HepG2 (cell line): ENCODE measurements around the gene RPS10. TPM values are rescaled to one million over a fixed set of nuclear protein-coding genes. Genes with fewer than 3 reads are reported as not detected.
A peak's percentile ranks its signal among the peaks of the same experiment; 100 is the strongest.

Source experiments
- ADNP ChIP-seq: sonication (generic); formaldehyde crosslinking; IDR thresholded peaks from 2 replicates; pipeline ENCODE4 v1.4.0; 2020; ENCODE audit warnings: missing genetic modification reagents
- CBFB ChIP-seq: sonication (generic); formaldehyde crosslinking; IDR thresholded peaks from 2 replicates; pipeline ENCODE4 v1.4.0; 2020; ENCODE audit warnings: missing genetic modification reagents
- CHD2 ChIP-seq: IDR thresholded peaks from 2 replicates; pipeline ENCODE4 v1.6.1; 2011; ENCODE audit warnings: low read depth, low read length, improper control_type of control experiment
- FOXA1 ChIP-seq, 2 experiments: fragments of 450-650 bp in 1 of 2; sonication (generic) in 1 of 2; formaldehyde crosslinking in 1 of 2; IDR thresholded peaks; 2 replicates each; pipeline versions ENCODE4 v1.4.0 to v1.6.1; 2016 to 2020; ENCODE audit warnings: missing genetic modification reagents in 1 of 2
- ISL2 ChIP-seq: sonication (generic); formaldehyde crosslinking; IDR thresholded peaks from 2 replicates; pipeline ENCODE4 v1.5.0; 2020; ENCODE audit warnings: missing genetic modification reagents
- KAT2B ChIP-seq: fragments of 150-350 bp; IDR thresholded peaks from 2 replicates; pipeline ENCODE4 v1.6.1; 2014; ENCODE audit warnings: low read depth, low read length, borderline replicate concordance
- PHF20 ChIP-seq: sonication (generic); formaldehyde crosslinking; IDR thresholded peaks from 2 replicates; pipeline ENCODE4 v1.5.0; 2020; ENCODE audit warnings: mild to moderate bottlenecking, missing genetic modification reagents
- PLRG1 ChIP-seq: fragments of 450-650 bp; conservative IDR thresholded peaks from 2 replicates; pipeline ENCODE4 v1.6.1; 2016
- POLR2G ChIP-seq: fragments of 200-400 bp; formaldehyde crosslinking; IDR thresholded peaks from 2 replicates; pipeline ENCODE4 v1.6.1; 2018; ENCODE audit warnings: mild to moderate bottlenecking, low read depth, low read length, moderate library complexity
- ZNF232 ChIP-seq: sonication (generic); formaldehyde crosslinking; IDR thresholded peaks from 2 replicates; pipeline ENCODE4 v1.4.0; 2020; ENCODE audit warnings: missing genetic modification reagents, borderline replicate concordance
- ZNF235 ChIP-seq: sonication (generic); formaldehyde crosslinking; IDR thresholded peaks from 2 replicates; pipeline ENCODE4 v1.8.1; 2023; ENCODE audit warnings: mild to moderate bottlenecking, missing genetic modification reagents, borderline replicate concordance
- ZNF274 ChIP-seq: sonication (generic); formaldehyde crosslinking; IDR thresholded peaks from 2 replicates; pipeline ENCODE4 v1.5.1; 2020; ENCODE audit warnings: mild to moderate bottlenecking, missing genetic modification reagents
- ZNF282 ChIP-seq: fragments of 450-650 bp; IDR thresholded peaks from 2 replicates; pipeline ENCODE4 v1.6.1; 2018; ENCODE audit not compliant: partially characterized antibody
- ZNF605 ChIP-seq: sonication (generic); formaldehyde crosslinking; IDR thresholded peaks from 2 replicates; pipeline ENCODE4 v1.8.0; 2022; ENCODE audit warnings: mild to moderate bottlenecking, missing genetic modification reagents
- ZNF619 ChIP-seq: sonication (generic); formaldehyde crosslinking; IDR thresholded peaks from 2 replicates; pipeline ENCODE4 v1.4.0; 2020; ENCODE audit warnings: mild to moderate bottlenecking, missing genetic modification reagents
- ZNF772 ChIP-seq: sonication (generic); formaldehyde crosslinking; IDR thresholded peaks from 2 replicates; pipeline ENCODE4 v1.5.0; 2020; ENCODE audit warnings: mild to moderate bottlenecking, missing genetic modification reagents
- ZNF792 ChIP-seq: IDR thresholded peaks from 2 replicates; pipeline ENCODE4 v1.6.1; 2016
- polyA plus RNA-seq, 8 experiments: library from polyadenylated mRNA; depleted of rRNA in 3 of 8; stranded (reverse) in 7 of 8; unstranded in 1 of 8; fragments of >200 nt; fragmentation: Illumina TruSeq in 4 of 8; extraction: Trizol in 4 of 8; gene quantifications; 2 replicates each; pipeline versions ENCODE4 v1.2.1 to v1.2.3, GENCODE V29; 2011 to 2016; ENCODE audit warnings: low read depth in 4 of 8, missing spikeins in 1 of 8, mixed read lengths in 1 of 8; ENCODE audit not compliant: insufficient read depth in 1 of 8
- total RNA-seq, 5 experiments: library from RNA; depleted of rRNA; stranded (reverse); fragments of >200 nt; fragmentation: Illumina TruSeq; extraction: Trizol; gene quantifications; 2 replicates each; pipeline ENCODE4 v1.2.3, GENCODE V29; 2016; ENCODE audit warnings: low read depth in 1 of 5
- TF ChIP-seq, protein P1 (sequence below): sonication (generic); formaldehyde crosslinking; IDR thresholded peaks from 2 replicates; pipeline ENCODE4 v1.4.0; 2020; ENCODE audit warnings: low read depth, mild to moderate bottlenecking, missing genetic modification reagents
- TF ChIP-seq, protein P2 (sequence below): sonication (generic); formaldehyde crosslinking; IDR thresholded peaks from 2 replicates; pipeline ENCODE4 v1.5.1; 2020; ENCODE audit warnings: mild to moderate bottlenecking, missing genetic modification reagents, borderline replicate concordance
- TF ChIP-seq, protein P3 (sequence below): sonication (generic); formaldehyde crosslinking; IDR thresholded peaks from 2 replicates; pipeline ENCODE4 v1.4.0; 2020; ENCODE audit warnings: missing genetic modification reagents; ENCODE audit errors: not compliant biosample characterization
- TF ChIP-seq, protein P4 (sequence below): sonication (generic); formaldehyde crosslinking; IDR thresholded peaks from 2 replicates; pipeline ENCODE4 v1.4.0; 2020; ENCODE audit warnings: missing genetic modification reagents

Gene RPS10
- total and polyA plus RNA-seq, 2 of the 13 experiments (the other 11 are each of a cell fraction or from before 2014, with no cell fraction given), result 2,909 to 4,648 TPM

DNA sequence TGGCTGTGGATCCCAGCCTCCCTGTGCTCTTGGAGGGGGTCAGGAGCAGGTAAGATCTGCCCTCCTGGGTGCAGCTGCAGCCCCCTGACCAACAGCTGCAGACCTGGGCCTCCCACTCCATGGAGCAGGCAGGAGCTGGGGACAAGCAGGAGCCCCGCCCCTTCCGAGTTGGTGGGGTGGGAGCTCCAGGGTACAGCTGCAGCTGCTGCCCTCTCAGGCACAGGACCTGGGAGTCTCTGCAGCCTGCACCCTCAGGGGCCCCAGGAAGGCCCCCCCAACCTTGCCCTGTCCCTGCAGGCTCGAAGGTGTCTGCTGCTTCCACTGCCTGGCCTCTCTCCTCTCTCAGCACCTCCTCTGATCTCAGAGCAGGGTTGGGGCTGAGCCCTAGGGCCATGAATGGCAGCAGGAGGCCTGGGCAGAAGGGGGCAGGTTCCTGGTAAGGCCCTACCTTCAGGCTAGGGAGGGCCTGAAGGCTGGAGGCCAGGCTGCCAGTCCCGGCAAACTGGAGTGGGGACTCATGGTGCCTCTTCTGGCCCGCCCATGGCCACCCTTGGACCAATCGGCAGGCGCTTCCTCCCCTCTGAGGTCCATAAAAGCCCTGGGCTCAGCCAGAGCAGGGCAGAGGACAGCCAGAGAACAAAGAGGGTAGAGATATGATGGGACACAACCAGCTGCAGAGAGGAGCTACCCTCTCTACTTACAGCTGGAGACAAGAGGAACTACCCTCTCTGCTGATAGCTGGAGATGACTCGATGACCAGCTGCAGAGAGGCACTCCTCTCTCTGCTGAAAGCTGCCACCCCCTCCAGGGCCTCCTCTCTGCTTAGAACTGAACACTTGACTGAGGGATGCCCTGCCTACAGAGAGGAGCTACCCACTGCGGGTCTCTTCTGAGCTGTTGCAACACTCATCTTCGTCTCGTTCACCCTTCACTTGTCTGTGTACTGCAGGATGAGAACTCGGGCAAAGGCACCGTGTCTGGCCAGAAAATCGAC, 32.2 kb upstream of the RPS10 start (continued):
- TF ChIP-seq, protein P1, sequence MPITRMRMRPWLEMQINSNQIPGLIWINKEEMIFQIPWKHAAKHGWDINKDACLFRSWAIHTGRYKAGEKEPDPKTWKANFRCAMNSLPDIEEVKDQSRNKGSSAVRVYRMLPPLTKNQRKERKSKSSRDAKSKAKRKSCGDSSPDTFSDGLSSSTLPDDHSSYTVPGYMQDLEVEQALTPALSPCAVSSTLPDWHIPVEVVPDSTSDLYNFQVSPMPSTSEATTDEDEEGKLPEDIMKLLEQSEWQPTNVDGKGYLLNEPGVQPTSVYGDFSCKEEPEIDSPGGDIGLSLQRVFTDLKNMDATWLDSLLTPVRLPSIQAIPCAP (CRISPR knock-in tag), result no peak
- TF ChIP-seq CHD2 (no peak), KAT2B (no peak), ZNF232 (CRISPR knock-in tag) (no peak), POLR2G (peak; percentile 82), ZNF235 (CRISPR knock-in tag) (no peak), ZNF792 (CRISPR knock-in tag) (no peak), ZNF605 (0 out of 2 replicates have a peak, but pooled peaks have one; percentile 44), PLRG1 (no peak), ZNF619 (CRISPR knock-in tag) (no peak), CBFB (0 out of 2 replicates have a peak, but pooled peaks have one; percentile 31), ADNP (CRISPR knock-in tag) (no peak), ISL2 (CRISPR knock-in tag) (peak; percentile 18; the same call in 1 of the 2 replicates), ZNF282 (no peak), PHF20 (no peak; the same call in 1 of the 2 replicates), ZNF772 (no peak), ZNF274 (CRISPR knock-in tag) (peak; percentile 57; the same call in 1 of the 2 replicates), FOXA1 (IDR thresholded peaks at IDR 0.05) (no peak), FOXA1 (CRISPR knock-in tag; IDR thresholded peaks at IDR 0.05) (no peak)
- TF ChIP-seq, protein P2, sequence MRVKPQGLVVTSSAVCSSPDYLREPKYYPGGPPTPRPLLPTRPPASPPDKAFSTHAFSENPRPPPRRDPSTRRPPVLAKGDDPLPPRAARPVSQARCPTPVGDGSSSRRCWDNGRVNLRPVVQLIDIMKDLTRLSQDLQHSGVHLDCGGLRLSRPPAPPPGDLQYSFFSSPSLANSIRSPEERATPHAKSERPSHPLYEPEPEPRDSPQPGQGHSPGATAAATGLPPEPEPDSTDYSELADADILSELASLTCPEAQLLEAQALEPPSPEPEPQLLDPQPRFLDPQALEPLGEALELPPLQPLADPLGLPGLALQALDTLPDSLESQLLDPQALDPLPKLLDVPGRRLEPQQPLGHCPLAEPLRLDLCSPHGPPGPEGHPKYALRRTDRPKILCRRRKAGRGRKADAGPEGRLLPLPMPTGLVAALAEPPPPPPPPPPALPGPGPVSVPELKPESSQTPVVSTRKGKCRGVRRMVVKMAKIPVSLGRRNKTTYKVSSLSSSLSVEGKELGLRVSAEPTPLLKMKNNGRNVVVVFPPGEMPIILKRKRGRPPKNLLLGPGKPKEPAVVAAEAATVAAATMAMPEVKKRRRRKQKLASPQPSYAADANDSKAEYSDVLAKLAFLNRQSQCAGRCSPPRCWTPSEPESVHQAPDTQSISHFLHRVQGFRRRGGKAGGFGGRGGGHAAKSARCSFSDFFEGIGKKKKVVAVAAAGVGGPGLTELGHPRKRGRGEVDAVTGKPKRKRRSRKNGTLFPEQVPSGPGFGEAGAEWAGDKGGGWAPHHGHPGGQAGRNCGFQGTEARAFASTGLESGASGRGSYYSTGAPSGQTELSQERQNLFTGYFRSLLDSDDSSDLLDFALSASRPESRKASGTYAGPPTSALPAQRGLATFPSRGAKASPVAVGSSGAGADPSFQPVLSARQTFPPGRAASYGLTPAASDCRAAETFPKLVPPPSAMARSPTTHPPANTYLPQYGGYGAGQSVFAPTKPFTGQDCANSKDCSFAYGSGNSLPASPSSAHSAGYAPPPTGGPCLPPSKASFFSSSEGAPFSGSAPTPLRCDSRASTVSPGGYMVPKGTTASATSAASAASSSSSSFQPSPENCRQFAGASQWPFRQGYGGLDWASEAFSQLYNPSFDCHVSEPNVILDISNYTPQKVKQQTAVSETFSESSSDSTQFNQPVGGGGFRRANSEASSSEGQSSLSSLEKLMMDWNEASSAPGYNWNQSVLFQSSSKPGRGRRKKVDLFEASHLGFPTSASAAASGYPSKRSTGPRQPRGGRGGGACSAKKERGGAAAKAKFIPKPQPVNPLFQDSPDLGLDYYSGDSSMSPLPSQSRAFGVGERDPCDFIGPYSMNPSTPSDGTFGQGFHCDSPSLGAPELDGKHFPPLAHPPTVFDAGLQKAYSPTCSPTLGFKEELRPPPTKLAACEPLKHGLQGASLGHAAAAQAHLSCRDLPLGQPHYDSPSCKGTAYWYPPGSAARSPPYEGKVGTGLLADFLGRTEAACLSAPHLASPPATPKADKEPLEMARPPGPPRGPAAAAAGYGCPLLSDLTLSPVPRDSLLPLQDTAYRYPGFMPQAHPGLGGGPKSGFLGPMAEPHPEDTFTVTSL (CRISPR knock-in tag), result no peak
- TF ChIP-seq, protein P3, sequence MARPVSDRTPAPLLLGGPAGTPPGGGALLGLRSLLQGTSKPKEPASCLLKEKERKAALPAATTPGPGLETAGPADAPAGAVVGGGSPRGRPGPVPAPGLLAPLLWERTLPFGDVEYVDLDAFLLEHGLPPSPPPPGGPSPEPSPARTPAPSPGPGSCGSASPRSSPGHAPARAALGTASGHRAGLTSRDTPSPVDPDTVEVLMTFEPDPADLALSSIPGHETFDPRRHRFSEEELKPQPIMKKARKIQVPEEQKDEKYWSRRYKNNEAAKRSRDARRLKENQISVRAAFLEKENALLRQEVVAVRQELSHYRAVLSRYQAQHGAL, result no peak
- TF ChIP-seq, protein P4, sequence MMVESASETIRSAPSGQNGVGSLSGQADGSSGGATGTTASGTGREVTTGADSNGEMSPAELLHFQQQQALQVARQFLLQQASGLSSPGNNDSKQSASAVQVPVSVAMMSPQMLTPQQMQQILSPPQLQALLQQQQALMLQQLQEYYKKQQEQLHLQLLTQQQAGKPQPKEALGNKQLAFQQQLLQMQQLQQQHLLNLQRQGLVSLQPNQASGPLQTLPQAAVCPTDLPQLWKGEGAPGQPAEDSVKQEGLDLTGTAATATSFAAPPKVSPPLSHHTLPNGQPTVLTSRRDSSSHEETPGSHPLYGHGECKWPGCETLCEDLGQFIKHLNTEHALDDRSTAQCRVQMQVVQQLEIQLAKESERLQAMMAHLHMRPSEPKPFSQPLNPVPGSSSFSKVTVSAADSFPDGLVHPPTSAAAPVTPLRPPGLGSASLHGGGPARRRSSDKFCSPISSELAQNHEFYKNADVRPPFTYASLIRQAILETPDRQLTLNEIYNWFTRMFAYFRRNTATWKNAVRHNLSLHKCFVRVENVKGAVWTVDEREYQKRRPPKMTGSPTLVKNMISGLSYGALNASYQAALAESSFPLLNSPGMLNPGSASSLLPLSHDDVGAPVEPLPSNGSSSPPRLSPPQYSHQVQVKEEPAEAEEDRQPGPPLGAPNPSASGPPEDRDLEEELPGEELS (CRISPR knock-in tag), result no peak
